GM12801 (cell line): Measurements from ENCODE around the gene APBA1.

Experiments used
- TF ChIP-seq, protein P1 (sequence below): IDR thresholded peaks from one replicate; pipeline ENCODE4 v1.5.1; 2011; ENCODE audit warnings: control low read depth; ENCODE audit not compliant: insufficient read length; ENCODE audit errors: extremely low read depth

The APBA1 gene

GRCh38 chr9:69674112-69674685, 2.0 kb upstream of the APBA1 start:
- TF ChIP-seq, protein P1, sequence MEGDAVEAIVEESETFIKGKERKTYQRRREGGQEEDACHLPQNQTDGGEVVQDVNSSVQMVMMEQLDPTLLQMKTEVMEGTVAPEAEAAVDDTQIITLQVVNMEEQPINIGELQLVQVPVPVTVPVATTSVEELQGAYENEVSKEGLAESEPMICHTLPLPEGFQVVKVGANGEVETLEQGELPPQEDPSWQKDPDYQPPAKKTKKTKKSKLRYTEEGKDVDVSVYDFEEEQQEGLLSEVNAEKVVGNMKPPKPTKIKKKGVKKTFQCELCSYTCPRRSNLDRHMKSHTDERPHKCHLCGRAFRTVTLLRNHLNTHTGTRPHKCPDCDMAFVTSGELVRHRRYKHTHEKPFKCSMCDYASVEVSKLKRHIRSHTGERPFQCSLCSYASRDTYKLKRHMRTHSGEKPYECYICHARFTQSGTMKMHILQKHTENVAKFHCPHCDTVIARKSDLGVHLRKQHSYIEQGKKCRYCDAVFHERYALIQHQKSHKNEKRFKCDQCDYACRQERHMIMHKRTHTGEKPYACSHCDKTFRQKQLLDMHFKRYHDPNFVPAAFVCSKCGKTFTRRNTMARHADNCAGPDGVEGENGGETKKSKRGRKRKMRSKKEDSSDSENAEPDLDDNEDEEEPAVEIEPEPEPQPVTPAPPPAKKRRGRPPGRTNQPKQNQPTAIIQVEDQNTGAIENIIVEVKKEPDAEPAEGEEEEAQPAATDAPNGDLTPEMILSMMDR = no peak

DNA sequence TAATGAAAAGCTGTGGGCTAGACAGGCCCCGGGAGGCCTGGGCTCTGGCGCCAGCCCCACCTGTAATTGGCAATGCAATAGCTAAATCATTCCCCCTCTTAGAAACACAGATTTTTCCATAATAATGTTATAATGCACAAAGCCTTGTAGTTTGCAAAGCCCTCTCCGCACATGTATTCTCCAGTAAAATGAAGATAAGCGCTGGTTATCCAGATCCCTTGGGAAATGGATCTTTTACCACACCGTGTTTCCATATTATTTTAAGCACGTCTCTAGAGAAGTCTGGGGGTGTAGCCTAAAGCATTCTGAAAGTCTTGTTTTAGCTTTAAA, 1.1 kb upstream of the APBA1 start:
- TF ChIP-seq, protein P1 = no peak

GRCh38 chr9:69672596-69673310, 582 bp upstream of the APBA1 start:
- TF ChIP-seq, protein P1 = no peak

DNA sequence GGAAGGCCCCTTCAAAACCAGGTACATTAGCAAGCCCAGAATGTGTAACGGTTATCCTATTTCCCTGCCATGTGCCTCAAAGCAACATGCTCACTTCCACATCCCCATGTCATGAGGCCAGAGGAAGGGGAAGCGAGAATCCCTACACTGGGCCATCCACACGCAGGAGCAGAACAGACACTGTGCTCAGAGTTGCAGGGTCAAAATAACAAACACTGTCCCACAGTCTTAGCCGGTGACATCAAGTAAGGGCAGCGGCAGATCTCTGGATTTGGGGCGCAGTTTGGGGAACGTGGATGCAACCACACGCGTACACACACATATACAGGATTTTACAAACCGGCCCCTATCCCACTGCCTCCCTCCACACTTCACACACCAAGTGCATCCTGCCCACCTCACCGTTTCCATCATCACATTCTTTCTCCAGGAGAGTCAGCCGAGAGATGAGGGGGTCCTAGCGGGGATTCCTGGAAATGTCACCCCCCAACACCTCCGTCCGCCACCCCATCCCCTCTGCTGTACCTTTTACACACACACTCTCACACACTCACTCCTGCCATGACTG, 776 bp downstream of the APBA1 start:
- TF ChIP-seq, protein P1 = no peak

GRCh38 chr9:69667306-69667705, 4.9 kb downstream of the APBA1 start:
- TF ChIP-seq, protein P1 = no peak

GRCh38 chr9:69660304-69660703, 11.9 kb downstream of the APBA1 start:
- TF ChIP-seq, protein P1 = no peak

GRCh38 chr9:69658987-69659675, 13.0 kb downstream of the APBA1 start:
- TF ChIP-seq, protein P1 = no peak
